ENCODE measurements around the gene UQCRC2. TPM values are rescaled to one million over a fixed set of nuclear protein-coding genes. Genes with fewer than 3 reads are reported as not detected.

Gene UQCRC2
- total RNA-seq, 4 donors from 2014 or later = 109 to 172 (median 139) TPM

DNA sequence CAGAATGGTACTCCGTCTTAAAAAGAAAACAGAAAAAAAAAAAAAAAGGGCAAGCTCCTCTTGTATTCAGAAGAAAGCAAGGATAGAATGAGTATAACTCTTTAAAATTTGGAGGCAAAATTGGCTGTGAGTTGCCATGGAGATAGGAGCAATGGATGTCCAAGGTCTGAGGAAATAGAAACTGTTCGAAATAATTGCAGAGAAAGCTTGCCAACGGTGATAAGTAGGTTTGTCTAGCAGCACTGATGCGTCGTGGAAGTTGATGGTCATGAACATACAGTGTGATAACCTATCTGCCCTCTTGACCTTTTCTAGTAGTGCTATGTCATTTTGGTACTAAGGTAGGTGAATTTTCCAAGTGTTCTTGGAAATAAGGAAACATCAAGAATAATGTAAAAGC lies 57.7 kb downstream of the UQCRC2 start:
- no peak for TF ChIP-seq POLR2A (IDR thresholded peaks at IDR 0.05)
- no peak for TF ChIP-seq EP300 (IDR thresholded peaks at IDR 0.05)
- TF ChIP-seq, protein P1, sequence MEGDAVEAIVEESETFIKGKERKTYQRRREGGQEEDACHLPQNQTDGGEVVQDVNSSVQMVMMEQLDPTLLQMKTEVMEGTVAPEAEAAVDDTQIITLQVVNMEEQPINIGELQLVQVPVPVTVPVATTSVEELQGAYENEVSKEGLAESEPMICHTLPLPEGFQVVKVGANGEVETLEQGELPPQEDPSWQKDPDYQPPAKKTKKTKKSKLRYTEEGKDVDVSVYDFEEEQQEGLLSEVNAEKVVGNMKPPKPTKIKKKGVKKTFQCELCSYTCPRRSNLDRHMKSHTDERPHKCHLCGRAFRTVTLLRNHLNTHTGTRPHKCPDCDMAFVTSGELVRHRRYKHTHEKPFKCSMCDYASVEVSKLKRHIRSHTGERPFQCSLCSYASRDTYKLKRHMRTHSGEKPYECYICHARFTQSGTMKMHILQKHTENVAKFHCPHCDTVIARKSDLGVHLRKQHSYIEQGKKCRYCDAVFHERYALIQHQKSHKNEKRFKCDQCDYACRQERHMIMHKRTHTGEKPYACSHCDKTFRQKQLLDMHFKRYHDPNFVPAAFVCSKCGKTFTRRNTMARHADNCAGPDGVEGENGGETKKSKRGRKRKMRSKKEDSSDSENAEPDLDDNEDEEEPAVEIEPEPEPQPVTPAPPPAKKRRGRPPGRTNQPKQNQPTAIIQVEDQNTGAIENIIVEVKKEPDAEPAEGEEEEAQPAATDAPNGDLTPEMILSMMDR (IDR thresholded peaks at IDR 0.05) = no peak
- TF ChIP-seq POLR2AphosphoS5 (IDR thresholded peaks at IDR 0.05) = no peak
- 86% methylated on average over 5 of the region's 5 CpGs for WGBS
- Histone ChIP-seq H3K27ac (no peak overlapping the region), H3K4me3 (no peak overlapping the region), H3K36me3 (no peaks in the 10 kb centered on the region), H3K4me1 (peaks cover 30% of the 10 kb centered on the region), H3K27me3 (no peaks in the 10 kb centered on the region), H3K9me3 (no peaks in the 10 kb centered on the region)
- no peak for DNase-seq (ENCODE audit: low spot score in 2 of 2)

DNA sequence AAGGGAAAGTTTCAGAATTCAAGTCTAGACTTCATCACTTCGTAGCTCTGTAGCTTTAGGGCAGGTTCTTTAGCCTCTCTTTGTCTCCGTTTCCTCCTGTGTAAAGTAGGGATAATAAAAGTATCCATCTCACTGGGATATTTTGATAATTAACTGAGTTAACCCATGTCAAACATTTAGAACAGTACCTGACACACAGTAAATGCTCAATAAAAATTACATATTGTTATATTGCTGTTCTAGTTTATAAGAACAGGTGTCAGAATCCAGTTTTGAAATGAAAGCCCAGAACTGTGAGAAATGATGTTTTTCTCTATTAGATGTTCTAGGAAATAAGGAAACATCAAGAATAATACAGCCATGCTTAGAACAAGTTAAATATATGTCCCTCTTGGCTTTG lies 59.1 kb downstream of the UQCRC2 start:
- H3K36me3 ChIP-seq = no peaks in the 10 kb centered on the region
- H3K27ac ChIP-seq = no peak overlapping the region
- 30% methylated on average over 2 of the region's 2 CpGs for WGBS
- H3K4me3 ChIP-seq = no peak overlapping the region
- TF ChIP-seq POLR2AphosphoS5 (IDR thresholded peaks at IDR 0.05) = no peak
- no peak for TF ChIP-seq POLR2A (IDR thresholded peaks at IDR 0.05)
- TF ChIP-seq, protein P1 (IDR thresholded peaks at IDR 0.05) = no peak
- TF ChIP-seq EP300 (IDR thresholded peaks at IDR 0.05) = no peak
- H3K9me3 ChIP-seq = no peaks in the 10 kb centered on the region
- peaks cover 29% of the 10 kb centered on the region for H3K4me1 ChIP-seq
- no peak for DNase-seq (ENCODE audit: low spot score in 2 of 2)
- H3K27me3 ChIP-seq = no peaks in the 10 kb centered on the region

DNA sequence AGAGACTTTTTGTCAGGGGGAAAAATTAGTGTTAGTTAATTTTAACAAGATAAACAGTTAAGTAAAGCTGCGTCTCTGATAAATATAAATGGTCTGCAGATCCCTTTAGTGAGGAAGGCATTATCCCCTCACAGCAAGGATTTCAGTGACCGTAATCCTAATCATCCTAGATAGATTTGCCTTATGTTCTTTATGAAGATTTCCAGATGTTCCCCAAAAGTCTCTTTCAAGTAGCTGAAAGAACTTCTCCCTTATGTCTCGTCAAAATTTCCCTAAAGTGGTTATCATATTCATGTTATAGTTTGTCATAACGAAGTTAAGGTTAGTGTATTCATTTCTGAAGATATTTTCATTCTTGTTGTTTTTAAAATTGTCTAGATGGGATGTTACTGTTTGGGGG lies 60.3 kb downstream of the UQCRC2 start:
- Histone ChIP-seq H3K27ac (no peak overlapping the region), H3K36me3 (no peaks in the 10 kb centered on the region), H3K4me3 (no peak overlapping the region), H3K27me3 (no peaks in the 10 kb centered on the region), H3K4me1 (peaks cover 32% of the 10 kb centered on the region), H3K9me3 (no peaks in the 10 kb centered on the region)
- TF ChIP-seq POLR2AphosphoS5 (IDR thresholded peaks at IDR 0.05) (no peak), EP300 (IDR thresholded peaks at IDR 0.05) (no peak), POLR2A (IDR thresholded peaks at IDR 0.05) (no peak)
- TF ChIP-seq, protein P1 (IDR thresholded peaks at IDR 0.05) = no peak
- 78% methylated on average over 4 of the region's 4 CpGs for WGBS
- no peak for DNase-seq (ENCODE audit: low spot score in 2 of 2)

DNA sequence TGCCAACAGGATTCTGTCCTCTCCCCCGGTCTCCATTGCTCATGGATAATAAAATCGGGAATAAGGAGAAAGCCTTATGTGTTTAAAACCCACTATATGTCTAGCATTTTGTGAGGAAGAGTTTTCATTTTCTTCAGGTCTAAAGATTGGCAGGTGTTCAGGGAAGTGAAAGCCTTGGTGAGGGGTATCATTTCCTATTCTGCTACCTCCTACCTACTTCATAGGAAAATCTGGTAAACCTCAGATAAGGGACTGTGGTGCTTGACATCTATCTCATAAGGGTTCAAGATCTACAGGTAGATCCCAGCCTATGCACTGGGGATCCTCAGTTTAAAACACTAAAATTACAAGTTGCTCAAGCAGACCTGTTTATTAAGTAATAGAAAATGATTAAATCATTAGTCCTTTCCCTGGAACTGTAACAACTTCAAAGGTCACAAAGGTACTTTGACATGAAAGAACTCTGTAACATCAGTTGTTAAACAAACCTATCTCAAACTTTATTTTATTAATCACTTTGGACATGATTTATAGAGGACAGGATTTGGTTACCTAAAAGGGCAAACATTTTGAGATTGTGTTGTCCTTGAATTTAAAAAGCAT lies 61.2 kb downstream of the UQCRC2 start:
- TF ChIP-seq EP300 (IDR thresholded peaks at IDR 0.05) (no peak), POLR2AphosphoS5 (IDR thresholded peaks at IDR 0.05) (no peak), POLR2A (IDR thresholded peaks at IDR 0.05) (no peak)
- TF ChIP-seq, protein P1 (IDR thresholded peaks at IDR 0.05) = no peak
- no peak overlapping the region for H3K27ac ChIP-seq
- H3K9me3 ChIP-seq = no peaks in the 10 kb centered on the region
- peaks cover 23% of the 10 kb centered on the region for H3K4me1 ChIP-seq
- H3K27me3 ChIP-seq = no peaks in the 10 kb centered on the region
- H3K36me3 ChIP-seq = no peaks in the 10 kb centered on the region
- no peak for DNase-seq (ENCODE audit: low spot score in 2 of 2)
- WGBS = 85% methylated on average over 2 of the region's 2 CpGs
- no peak overlapping the region for H3K4me3 ChIP-seq

DNA sequence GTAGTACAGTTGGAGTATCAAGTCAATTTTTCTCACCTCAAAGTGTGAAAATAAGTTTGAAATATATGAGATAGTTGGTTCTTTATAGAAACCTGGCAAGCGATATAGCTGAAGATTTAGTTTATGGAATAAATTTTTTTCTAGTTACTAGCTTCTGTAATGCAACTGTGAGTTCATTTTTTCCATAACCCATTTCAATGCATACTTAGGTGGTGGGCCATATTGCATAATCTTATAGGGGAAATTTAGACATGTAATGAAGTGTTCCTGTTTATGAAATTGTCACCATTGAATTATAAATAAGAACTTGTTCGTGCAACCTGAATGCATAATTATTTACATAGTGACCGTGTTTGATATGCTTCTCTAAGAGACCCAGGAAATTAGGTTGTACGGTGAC lies 63.8 kb downstream of the UQCRC2 start:
- WGBS = 86% methylated on average over 4 of the region's 4 CpGs
- Histone ChIP-seq H3K9me3 (no peaks in the 10 kb centered on the region), H3K27me3 (no peaks in the 10 kb centered on the region), H3K4me1 (peaks cover 13% of the 10 kb centered on the region), H3K27ac (no peak overlapping the region), H3K36me3 (no peaks in the 10 kb centered on the region), H3K4me3 (no peak overlapping the region)
- TF ChIP-seq EP300 (IDR thresholded peaks at IDR 0.05) (no peak), POLR2AphosphoS5 (IDR thresholded peaks at IDR 0.05) (no peak), POLR2A (IDR thresholded peaks at IDR 0.05) (no peak)
- TF ChIP-seq, protein P1 (IDR thresholded peaks at IDR 0.05) = no peak
- DNase-seq (ENCODE audit: low spot score in 2 of 2) = no peak
